ENCODE measurements around the gene GSTM3. TPM values are rescaled to one million over a fixed set of nuclear protein-coding genes. Genes with fewer than 3 reads are reported as not detected.
A peak's percentile ranks its signal among the peaks of the same experiment; 100 is the strongest.

GSTM3 gene
- total and polyA plus RNA-seq, 2 of the 13 experiments (the other 11 are each of a cell fraction or from before 2014, with no cell fraction given), result 127 to 142 TPM

GRCh38 chr1:109773203-109773899 is 32.5 kb upstream of the GSTM3 start (continued):
- TF ChIP-seq PTBP1 (IDR thresholded peaks at IDR 0.05; ENCODE audit: low read depth, low read length, poor library complexity, severe bottlenecking) (no peak), FOXO4 (CRISPR knock-in tag; conservative IDR thresholded peaks at IDR 0.05) (no peak), SMAD3 (CRISPR knock-in tag; IDR thresholded peaks at IDR 0.05) (0 out of 2 replicates have a peak, but pooled peaks have one; percentile 61), SCMH1 (CRISPR knock-in tag; IDR thresholded peaks at IDR 0.05; ENCODE audit: borderline replicate concordance) (no peak), U2AF2 (IDR thresholded peaks at IDR 0.05; ENCODE audit: low read depth, low read length) (no peak), ZNF737 (CRISPR knock-in tag; IDR thresholded peaks at IDR 0.05; ENCODE audit: borderline replicate concordance) (no peak), ZNF879 (CRISPR knock-in tag; IDR thresholded peaks at IDR 0.05) (no peak), KDM5B (CRISPR knock-in tag; IDR thresholded peaks at IDR 0.05; ENCODE audit: borderline replicate concordance) (peak; percentile 48; the same call in 1 of the 2 replicates), PBX2 (CRISPR knock-in tag; IDR thresholded peaks at IDR 0.05) (no peak), ZNF12 (CRISPR knock-in tag; IDR thresholded peaks at IDR 0.05) (no peak), RERE (CRISPR knock-in tag; IDR thresholded peaks at IDR 0.05; ENCODE audit: low read depth) (no peak), ZNF713 (CRISPR knock-in tag; IDR thresholded peaks at IDR 0.05) (no peak), ZNF747 (CRISPR knock-in tag; IDR thresholded peaks at IDR 0.05; ENCODE audit: borderline replicate concordance) (no peak), ZNF510 (CRISPR knock-in tag; IDR thresholded peaks at IDR 0.05; ENCODE audit: low read depth) (no peak), FOXC1 (CRISPR knock-in tag; IDR thresholded peaks at IDR 0.05; ENCODE audit: borderline replicate concordance) (no peak), CSRNP1 (CRISPR knock-in tag; IDR thresholded peaks at IDR 0.05) (no peak), KDM4B (CRISPR knock-in tag; IDR thresholded peaks at IDR 0.05) (peak; percentile 81; the same call in 1 of the 2 replicates), POGK (CRISPR knock-in tag; conservative IDR thresholded peaks at IDR 0.05) (no peak)

All from HepG2 (cell line).